Colonic mucosa (tissue), 4 donors: Measurements from ENCODE around the gene TP53BP1. TPM values are rescaled to one million over a fixed set of nuclear protein-coding genes. Genes with fewer than 3 reads are reported as not detected.

Experiments
- DNase-seq: peaks from one replicate; pipeline ENCODE4 v3.0.0-alpha.2; 2020
- H3K27ac ChIP-seq: fragments of 200-600 bp; one replicate; pipeline ENCODE4 v1.8.0; 2021
- H3K27me3 ChIP-seq: fragments of 200-600 bp; one replicate; pipeline ENCODE4 v1.8.0; 2021
- H3K36me3 ChIP-seq: fragments of 200-600 bp; one replicate; pipeline ENCODE4 v1.8.0; 2021
- H3K4me1 ChIP-seq: fragments of 200-600 bp; one replicate; pipeline ENCODE4 v1.8.0; 2021; ENCODE audit warnings: mild to moderate bottlenecking
- H3K4me3 ChIP-seq: fragments of 200-600 bp; one replicate; pipeline ENCODE4 v1.8.0; 2021
- H3K9ac ChIP-seq, 2 donors: one replicate each; pipeline ENCODE4 v1.7.0; 2013; ENCODE audit warnings: control low read depth in 2 of 2, low read depth in 2 of 2, low read length in 2 of 2
- H3K9me3 ChIP-seq: fragments of 200-600 bp; one replicate; pipeline ENCODE4 v1.8.0; 2021
- intact Hi-C: fragments of 100-400 bp; cut with DNase I; formaldehyde crosslinking; loops from one replicate; pipeline ENCODE4 v1.14.1; 2022
- total RNA-seq, 2 donors: library from RNA; stranded (reverse); fragmentation: NEBNext Ultra II Directional in 1 of 2; extraction: Animal tissue kit (Norgen Biotek cat#: 25700) in 1 of 2; gene quantifications; one replicate each; pipeline ENCODE4 v1.2.1, GENCODE V29; 2021
- TF ChIP-seq, protein P1 (sequence below): fragments of 200-600 bp; IDR thresholded peaks from one replicate; pipeline ENCODE4 v1.8.0; 2022; ENCODE audit warnings: antibody characterized with exemption, mild to moderate bottlenecking
- donor health status: healthy.
- donor health status: DM: no; HTN: no; CAD: no.
- donor health status: DM: no; HTN: no; CAD: no.

The TP53BP1 gene
- total RNA-seq, 2 donors from 2014 or later = 27.7 to 31.4 TPM

DNA sequence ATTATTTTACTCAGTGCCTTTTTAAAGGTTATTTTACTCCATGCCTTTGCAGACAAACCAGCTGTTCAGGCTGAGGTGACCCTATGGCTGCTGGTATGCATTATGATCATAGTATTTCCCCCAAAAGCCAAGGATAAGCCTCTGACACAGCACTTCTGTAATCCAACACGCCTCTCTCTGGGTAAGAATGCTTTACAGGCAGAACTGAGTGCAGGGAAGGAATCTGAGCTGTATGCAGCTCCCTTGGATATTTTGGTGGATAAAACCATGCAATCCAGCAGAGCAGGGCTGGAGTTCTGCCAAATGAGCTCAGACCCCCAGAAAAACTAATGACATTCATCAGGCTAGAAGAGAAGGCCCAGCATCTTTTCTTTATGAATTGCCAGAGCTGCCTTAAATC, 12.8 kb upstream of the TP53BP1 start:
- H3K4me1 ChIP-seq = no peaks in the 10 kb centered on the region
- no peaks in the 10 kb centered on the region for H3K27me3 ChIP-seq
- no peak overlapping the region for H3K27ac ChIP-seq
- no peak overlapping the region for H3K9ac ChIP-seq
- TF ChIP-seq, protein P1, sequence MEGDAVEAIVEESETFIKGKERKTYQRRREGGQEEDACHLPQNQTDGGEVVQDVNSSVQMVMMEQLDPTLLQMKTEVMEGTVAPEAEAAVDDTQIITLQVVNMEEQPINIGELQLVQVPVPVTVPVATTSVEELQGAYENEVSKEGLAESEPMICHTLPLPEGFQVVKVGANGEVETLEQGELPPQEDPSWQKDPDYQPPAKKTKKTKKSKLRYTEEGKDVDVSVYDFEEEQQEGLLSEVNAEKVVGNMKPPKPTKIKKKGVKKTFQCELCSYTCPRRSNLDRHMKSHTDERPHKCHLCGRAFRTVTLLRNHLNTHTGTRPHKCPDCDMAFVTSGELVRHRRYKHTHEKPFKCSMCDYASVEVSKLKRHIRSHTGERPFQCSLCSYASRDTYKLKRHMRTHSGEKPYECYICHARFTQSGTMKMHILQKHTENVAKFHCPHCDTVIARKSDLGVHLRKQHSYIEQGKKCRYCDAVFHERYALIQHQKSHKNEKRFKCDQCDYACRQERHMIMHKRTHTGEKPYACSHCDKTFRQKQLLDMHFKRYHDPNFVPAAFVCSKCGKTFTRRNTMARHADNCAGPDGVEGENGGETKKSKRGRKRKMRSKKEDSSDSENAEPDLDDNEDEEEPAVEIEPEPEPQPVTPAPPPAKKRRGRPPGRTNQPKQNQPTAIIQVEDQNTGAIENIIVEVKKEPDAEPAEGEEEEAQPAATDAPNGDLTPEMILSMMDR = no peak
- DNase-seq = no peak
- H3K9me3 ChIP-seq = no peaks in the 10 kb centered on the region
- H3K36me3 ChIP-seq = no peaks in the 10 kb centered on the region
- intact Hi-C loops = no loop called here
- H3K4me3 ChIP-seq = no peak overlapping the region

DNA sequence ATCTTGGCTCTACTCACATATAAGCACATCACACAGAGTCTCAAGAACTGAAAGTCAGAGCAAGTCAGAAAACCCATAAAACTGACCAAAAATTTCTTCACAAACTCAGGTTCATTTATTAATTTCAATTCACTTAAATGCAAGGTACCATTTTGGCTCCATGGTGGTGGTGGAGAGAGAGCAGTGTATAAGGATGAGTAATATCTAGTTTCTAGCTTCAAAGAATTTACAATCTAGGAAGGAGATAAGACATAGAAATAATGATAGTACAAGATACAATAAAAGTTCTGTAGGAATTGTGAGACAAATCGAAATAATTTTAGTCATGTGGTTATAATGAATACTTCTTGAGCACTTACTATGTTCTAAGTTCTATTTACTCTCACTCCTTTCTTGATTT, 6.7 kb upstream of the TP53BP1 start:
- no peak overlapping the region for H3K9ac ChIP-seq
- H3K27me3 ChIP-seq = no peaks in the 10 kb centered on the region
- no peak overlapping the region for H3K27ac ChIP-seq
- H3K36me3 ChIP-seq = no peaks in the 10 kb centered on the region
- no peaks in the 10 kb centered on the region for H3K4me1 ChIP-seq
- intact Hi-C loops = no loop called here
- H3K4me3 ChIP-seq = no peak overlapping the region
- H3K9me3 ChIP-seq = no peaks in the 10 kb centered on the region
- no peak for DNase-seq
- TF ChIP-seq, protein P1 = no peak

DNA sequence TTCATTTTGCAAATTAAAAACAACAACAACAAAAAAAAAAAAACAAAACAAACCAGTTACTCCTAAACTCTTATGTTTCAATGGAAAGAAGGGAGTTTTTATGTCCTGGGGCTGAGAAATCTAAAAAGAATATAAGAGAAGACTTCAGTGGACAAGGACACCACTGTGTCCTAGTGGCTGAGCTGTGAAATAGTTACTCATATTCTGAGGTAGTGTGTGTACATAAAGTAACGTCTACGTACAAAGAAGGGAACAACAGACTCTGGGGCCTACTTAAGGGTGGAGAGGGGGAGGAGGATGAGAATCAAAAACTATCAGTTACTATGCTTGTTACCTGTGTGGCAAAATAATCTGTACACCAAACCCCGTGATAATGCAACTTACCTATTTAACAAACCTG, 6.0 kb upstream of the TP53BP1 start:
- Histone ChIP-seq H3K9ac (no peak overlapping the region), H3K9me3 (no peaks in the 10 kb centered on the region), H3K27ac (no peak overlapping the region), H3K36me3 (no peaks in the 10 kb centered on the region), H3K27me3 (no peaks in the 10 kb centered on the region), H3K4me1 (no peaks in the 10 kb centered on the region), H3K4me3 (no peak overlapping the region)
- TF ChIP-seq, protein P1 = no peak
- intact Hi-C loops = no loop called here
- DNase-seq = no peak

DNA sequence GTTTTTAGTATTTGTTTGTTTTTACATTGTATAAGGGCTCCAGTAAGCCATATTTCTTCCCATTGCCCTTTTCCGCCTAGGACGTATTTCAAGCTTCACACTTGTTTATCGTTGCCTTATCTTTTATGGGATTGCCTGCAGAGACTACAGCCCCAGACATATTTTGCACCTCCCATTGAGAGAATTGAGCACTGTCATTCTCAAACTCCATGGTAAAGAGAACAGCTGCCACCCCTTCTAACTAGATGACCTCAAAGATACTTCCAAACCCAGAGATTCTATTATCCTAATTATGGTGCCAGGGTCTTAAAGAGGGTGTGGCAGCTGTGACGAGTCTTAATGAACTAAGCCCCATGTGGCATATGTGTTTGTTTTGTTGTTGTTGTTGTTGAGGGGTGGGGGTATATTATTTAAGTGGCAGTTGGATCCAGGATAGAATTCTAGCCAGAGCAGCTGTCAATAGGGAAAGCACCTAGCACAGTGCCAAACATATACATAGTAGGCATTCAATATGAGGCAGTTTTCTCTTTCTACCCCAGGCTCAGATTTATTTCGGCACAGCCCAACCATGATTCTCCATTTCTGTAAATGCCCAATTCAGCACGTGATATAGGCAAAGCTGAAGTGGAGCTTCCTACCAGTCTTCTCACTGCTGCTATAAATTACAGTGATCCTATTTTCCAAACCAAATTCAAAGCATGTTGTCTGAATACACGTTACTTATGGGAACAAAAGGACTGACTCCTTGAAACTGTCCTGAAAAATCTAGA, 932 bp upstream of the TP53BP1 start:
- TF ChIP-seq, protein P1 = no peak
- intact Hi-C loops = no loop called here
- Histone ChIP-seq H3K4me1 (peaks cover 4% of the 10 kb centered on the region), H3K36me3 (no peaks in the 10 kb centered on the region), H3K4me3 (peak overlapping the region; percentile 82), H3K27me3 (no peaks in the 10 kb centered on the region), H3K9me3 (no peaks in the 10 kb centered on the region), H3K27ac (peak overlapping the region; percentile 79), H3K9ac (peak overlapping the region in 1 of 2 donors; percentile 77)
- DNase-seq = no peak

DNA sequence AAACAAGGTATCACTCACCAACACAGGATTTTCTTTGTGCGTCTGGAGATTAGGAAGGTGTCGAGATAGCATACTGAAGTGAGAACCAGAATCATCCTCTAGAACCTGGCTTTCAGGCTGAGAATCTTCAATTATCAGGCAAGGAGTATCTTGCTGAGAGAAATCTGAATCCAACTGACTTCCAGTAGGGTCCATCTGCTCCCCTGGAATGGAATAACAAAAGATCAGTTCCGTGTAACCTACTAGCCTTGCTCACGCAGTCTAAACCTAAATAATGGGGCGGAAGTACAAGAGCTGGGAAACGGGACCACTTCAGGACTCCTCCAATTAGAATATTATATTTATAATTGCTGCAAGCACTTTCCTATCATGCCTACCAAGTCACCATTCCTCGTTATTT, 690 bp downstream of the TP53BP1 start:
- no peaks in the 10 kb centered on the region for H3K27me3 ChIP-seq
- TF ChIP-seq, protein P1 = no peak
- intact Hi-C loops = no loop called here
- H3K9ac ChIP-seq = peak overlapping the region; percentile 77 to 81
- peak overlapping the region; percentile 82 for H3K4me3 ChIP-seq
- DNase-seq = no peak
- peaks cover 4% of the 10 kb centered on the region for H3K4me1 ChIP-seq
- no peaks in the 10 kb centered on the region for H3K36me3 ChIP-seq
- H3K9me3 ChIP-seq = no peaks in the 10 kb centered on the region
- peak overlapping the region; percentile 79 for H3K27ac ChIP-seq
